SK-N-DZ (cell line): ENCODE data around the gene SERGEF.

Source experiments
- DNase-seq: peaks from one replicate; pipeline ENCODE4 v3.0.0-alpha.2; 2015; ENCODE audit warnings: low spot score

Gene SERGEF

DNA sequence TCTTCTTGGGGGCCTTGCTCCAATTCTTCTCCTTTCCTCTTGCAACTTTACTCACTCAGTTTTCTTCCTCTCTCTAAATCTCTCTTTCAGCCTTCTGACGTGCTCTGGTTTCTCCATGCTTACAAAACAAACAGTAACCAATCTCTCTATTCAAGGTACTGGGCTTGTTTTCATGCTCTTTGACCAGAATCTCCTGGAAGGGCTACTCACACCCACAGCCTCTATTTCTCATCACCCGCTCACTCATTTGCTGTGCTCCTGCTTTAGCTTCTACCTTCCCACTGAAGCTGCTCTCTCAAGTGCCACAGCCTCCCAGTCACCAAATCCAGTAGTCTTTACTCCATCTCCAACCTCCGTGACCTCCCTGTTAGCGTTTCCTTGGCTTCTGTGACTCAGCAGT lies 60.4 kb downstream of the SERGEF start:
- no peak for DNase-seq

DNA sequence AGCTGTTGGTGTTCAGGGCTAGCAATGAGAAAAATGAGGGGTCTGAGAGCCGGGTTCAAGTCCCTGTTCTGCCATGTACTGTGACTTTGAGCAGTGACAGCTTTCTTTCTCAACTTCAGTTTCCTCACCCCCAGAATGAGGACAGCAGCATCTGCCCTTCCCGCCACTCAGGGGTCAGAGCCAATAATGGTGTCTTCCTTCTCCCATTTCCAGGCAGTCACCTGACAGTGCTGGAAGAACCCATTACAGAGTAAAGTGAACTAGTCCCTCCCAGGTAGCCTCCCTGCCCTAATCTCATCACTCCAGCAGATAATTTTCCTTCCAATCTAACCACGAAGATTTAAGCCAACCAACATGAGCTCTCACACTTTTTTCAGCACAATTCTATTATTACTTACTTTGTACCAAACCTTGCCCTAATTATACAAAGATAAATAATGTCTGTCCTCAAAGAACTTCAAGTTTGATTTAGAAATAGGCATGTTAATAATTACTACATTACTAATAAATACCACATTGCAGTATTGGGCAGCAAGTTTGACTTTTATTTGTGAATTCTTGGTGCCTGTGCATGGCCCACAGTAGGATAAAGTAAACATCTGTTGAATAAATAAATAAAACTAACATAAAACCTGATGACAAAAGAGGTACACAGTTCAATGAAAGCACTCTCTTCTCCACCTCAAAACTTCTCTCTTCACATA lies 61.0 kb downstream of the SERGEF start:
- DNase-seq, result no peak

DNA sequence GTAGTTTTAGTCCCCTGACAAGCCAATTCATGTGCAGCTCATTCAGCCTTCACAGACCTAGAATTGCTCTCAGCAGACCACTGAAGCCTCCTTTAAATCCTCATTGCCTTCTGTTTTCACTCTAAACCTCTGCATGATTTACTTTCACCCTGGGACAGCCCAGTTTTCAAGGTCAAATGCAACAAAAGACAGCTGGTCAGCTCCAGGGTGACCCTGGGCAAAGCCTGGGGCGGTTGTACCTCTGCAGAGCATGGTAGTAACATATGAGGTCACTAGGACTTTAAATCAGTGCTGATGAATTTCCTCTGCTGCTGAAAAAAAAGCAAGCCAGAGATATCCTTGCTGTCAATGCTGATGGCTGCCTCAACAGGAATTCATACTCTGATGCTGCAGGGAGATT lies 62.2 kb downstream of the SERGEF start:
- DNase-seq, result no peak

DNA sequence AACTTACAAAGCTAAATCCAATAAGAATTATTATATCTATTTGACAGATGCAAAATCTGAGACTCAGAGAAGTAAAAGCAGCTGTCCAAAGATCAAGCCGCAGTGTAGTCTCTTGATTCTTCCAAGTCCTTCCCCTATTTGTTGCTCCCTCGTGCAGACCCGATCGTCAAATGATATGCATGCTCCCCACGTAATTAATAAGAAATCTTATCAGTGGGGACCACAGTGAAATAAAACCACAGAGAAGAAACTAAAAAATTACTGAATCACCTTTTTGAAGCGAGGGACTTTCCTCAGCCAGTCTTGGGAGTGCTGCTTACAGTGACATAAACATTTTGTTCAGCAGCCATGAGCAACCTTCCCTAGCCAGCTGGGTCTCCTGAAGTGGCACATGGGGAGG lies 64.6 kb downstream of the SERGEF start:
- no peak for DNase-seq

DNA sequence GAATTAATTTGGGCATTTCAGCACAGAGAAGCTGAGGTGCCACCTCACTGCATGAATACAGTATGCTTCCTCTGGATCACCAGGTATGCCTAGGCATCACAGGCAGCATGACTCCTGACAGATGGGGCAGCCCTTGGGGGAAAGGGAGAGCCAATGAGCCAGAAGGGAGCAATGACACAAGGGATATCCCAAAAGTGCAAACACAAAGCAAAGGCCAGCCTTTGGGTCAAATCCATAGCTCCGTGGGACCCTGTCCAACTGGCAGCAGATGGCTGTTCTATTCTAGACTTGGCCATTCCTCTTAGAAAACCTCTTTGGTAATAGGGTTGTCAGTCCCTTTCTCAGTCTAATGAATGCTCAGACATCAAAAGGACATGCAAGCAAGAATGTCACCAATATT lies 73.3 kb downstream of the SERGEF start:
- DNase-seq, result no peak

DNA sequence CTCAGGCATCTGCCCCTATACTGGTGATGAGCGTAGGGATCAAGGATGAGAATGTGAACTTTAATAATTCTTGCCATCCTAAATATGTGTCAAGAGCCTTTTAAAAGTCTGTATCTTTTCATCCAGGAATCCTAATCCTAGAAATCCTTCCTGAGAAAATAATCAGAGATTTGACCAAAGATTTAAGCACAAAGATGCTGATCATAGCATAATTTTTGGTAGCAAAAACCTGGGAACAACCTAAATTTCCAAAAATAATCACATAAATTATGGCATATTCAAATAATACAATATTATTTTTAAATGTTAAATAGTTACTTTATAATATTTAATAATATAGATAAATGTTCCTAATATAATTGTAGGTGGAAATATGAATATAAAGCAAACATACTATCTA lies 76.1 kb downstream of the SERGEF start:
- DNase-seq, result no peak

DNA sequence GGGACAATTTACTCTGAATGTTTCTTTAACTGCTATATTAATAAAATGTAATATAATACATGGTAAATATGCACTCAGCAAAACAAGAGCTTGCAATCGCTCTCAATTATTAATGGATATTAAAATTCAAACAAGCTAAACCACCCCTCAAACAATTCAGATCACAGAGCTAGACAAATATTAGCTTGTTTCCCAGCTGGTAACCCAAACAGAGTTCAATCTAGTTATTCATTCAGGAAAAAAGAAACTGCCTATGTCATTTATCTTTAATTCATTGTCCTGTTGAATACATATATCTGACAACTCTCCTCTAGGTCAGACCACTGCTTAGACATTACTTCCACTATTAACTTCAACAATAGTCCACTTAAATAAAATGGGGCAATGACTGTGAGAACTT lies 78.7 kb downstream of the SERGEF start:
- DNase-seq, result no peak

DNA sequence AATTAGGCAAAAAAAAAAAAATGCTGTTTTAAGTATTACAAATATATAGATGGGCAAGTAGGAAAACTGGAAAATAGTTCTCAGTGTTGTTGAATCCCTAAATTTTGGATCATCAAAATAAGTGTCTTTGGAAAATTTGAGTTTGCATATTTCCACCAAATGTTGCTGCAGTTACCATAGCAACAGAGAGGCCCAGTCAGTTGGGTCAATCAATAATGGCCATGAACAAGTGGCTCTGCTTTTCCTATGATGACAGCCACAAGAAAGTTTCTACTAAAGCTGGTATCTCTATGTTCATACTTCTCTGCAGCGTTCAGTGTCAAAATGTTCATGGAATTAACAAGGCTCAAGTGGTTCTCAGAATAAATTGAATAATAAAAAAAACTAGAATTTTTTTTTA lies 79.1 kb downstream of the SERGEF start:
- no peak for DNase-seq

DNA sequence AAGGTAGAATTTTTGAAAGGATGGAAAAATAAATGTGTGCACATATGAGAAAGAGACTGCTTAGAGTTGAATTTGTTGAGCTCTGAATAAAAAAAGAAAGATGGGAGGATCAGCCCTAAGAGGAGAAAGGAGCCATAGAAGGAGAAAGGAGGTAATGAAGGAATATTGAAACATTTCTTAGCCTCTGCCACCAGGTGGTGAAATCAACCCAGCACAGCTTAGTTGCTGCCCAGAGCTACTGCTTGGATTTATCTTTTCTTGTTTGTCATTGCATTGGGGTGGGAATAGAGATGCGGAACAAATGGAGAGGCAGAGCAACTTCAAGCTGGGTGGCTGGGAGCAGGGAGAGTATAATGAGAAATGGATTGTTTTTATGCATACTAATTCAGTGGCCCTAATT lies 80.4 kb downstream of the SERGEF start:
- no peak for DNase-seq

DNA sequence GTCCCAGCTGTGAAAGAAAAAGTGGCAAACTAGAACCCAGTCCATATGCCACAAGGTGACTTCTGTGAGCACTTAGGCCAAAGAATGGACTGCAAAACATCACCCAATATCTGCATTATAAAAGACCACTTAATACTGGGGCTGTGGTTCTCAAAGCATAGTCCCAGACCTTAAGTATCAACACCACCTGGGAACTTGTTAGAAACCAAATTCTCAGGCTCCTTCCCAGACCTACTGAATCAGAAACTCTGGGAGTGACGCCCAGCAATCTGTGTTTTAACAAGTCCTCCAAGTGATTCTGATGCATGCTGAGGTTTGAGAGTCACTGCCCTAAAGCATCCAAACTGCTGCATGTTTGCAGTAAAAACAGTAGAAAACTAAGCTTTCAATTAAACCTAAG lies 81.3 kb downstream of the SERGEF start:
- no peak for DNase-seq

DNA sequence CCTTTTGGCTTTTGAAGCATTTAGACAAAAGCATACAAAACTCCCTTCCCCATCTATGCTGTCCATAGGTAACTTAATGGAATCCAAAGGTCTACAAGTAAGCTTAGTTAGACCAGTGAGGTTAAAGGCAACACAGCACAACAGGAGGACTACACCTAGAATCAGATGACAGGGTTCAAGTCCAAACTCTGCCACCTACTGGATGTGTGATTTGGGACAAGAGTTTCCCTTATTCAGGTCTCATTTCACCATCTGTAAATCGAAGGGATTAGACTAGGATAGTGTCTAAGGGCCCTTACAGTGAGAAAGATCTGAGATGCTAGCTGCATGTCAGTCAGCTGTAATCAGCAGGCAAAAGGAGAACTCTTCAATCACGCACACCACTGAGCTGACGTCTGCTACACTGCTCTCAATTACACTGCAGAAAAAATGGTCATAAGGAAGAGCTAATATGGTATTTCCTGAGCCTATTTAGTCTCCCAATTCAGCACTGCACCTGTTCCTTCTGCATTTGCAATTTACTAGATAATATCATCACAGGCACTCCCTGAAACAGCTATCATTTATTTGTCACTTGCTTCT lies 82.2 kb downstream of the SERGEF start:
- no peak for DNase-seq

DNA sequence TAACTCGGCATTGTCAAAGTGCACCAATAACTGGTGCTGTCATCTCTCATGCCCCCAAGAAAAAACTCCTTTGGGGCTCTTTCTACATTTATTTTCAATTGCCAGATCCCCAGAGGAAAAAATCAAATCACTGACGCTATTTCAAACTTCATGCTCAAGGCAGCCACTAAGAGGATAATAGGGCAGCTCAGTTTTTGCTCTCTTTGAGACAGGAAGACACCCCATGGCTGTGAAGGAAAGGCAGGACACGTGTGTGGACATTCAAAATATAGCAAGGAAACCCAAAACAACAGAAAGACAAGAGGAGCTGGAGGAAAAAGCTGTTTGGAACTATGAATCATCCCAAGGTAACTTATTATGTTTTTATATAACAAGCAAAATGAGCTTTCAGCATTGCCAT lies 83.7 kb downstream of the SERGEF start:
- DNase-seq, result no peak

DNA sequence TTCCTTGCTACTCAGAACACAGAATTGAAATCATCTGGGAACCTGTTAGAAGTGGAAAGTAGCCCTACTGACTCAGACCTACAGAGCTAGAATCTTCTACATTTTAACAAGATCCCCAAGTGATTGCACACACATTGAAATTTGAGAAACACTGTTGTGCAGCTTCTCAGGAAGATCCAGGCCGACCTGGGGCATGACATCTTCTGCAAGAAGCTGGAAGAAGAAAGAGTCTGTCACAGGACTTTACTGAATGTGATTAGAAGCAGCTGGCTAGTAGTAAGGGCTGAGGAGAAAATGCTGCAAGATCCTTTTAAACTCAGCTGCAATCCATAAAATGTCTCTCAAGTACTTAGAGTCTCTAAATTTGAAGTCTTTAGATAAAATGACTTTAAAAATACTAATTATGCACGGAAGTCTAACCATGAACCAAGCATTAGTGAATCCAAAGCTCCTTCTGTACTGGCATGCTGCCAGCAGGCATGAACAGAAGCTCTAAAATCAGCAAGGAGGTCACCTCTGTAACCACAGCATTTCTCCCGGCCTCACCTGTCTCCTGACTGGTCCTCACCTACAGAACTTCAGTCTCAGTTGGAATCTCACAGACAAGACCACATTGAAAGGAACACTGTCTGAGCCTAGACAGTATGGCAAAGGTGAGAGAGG lies 85.0 kb downstream of the SERGEF start:
- no peak for DNase-seq

DNA sequence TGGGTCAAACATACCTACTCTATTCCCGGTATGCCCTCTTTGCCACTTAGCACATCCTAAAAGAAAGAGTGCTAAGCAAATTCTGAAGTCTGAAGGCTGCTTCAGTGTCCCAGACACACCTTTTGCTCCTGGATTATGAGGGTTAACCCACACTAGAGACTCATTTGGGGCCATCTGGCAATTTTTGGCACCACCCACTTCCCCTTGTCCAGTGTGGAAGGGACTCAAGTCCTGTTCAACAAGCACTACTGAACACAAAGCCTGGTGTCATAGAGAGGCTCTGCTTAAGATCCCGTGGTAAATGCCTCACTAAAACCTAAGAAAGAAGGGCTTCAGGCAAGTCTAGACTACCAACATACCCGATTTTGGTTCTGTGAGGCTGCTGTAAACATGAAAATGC lies 85.8 kb downstream of the SERGEF start:
- no peak for DNase-seq

DNA sequence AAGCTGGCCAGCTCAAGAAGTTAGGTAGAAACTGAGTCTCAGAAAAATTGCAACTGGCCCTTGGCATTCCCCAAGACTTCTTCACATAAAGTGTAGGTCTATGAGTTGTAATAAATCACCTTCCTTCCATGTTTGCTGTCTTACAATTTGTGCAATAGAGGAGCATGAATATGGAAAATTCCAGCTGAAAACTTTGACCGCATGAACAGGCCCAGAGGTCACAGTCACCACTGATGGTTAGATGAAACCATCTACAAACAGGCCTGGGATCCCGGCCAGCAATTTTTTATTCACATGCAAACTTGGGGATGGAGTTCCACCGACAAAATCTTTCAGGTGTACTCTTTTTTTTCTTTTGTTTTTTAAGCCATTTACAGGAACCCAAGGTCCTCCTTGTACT lies 88.1 kb downstream of the SERGEF start:
- no peak for DNase-seq

DNA sequence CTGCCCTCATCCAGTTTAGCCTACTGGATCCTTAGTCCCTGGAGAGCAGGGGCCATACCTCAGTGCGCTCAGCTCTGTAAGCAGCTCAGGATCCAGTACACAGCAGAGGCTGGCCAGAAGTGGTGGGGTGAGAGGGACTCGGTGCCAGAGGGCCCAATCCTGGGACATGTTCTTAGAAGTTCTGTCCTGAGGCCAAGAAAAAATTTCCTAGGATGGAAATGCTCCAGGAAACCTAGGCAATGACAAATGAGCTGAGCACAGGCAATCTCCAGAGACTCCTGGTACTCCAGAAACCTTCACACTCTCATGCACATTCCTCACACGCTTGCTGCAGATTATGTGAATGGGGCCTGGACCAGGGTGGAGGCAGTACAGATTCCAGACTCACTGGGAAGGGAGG lies 89.6 kb downstream of the SERGEF start:
- no peak for DNase-seq

DNA sequence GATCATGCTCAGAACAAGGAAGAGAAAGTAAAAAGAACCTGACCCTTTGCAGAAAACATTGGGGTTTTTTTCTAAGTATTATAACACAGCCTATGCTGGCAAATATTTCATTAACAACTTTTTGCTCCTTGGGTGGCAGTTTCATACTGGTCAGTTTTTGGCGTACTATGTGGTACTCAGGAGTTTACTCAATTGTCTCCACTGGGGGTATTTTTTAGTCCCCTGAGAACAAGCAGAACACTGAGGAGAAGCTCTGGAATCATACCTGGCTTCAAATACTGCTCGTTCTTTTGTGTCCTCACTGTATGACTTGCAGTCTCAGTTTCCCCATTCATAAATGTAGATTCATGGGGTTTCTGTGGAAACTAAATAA lies 90.4 kb downstream of the SERGEF start:
- no peak for DNase-seq

DNA sequence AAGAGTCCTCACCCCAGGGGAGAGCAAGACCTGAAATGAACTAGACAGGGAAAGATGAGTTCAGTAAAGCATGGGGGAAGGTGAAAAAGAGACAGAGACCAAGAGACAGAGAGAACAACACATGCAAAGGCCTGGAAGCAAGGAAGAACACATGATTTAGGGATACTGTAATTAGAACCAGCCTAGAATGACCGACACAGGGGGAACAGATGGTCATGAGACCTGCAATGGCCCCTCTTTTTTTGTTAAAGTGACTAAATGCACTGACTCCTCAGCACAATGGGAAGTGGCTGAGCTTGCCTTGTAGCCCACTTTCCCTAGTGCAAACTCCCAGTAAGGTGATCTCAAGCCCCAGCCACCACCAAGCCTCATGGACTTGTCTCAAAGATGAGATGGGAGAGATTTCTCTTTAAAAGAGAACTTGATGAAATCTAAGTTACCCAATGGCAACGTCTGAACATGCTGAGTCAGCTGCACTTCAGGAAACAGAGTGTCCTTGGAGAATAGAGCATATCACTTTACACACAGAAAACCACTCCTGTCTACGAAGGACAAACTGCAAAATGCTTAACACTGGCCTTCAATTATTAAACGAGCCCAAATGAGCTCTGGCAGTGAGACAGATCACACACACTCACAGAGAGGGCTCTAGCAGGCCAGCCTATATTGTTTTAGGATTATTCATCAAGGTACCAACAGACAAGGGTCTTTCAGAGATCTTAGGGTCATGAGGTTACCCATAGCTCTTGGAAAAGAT lies 91.0 kb downstream of the SERGEF start:
- no peak for DNase-seq

DNA sequence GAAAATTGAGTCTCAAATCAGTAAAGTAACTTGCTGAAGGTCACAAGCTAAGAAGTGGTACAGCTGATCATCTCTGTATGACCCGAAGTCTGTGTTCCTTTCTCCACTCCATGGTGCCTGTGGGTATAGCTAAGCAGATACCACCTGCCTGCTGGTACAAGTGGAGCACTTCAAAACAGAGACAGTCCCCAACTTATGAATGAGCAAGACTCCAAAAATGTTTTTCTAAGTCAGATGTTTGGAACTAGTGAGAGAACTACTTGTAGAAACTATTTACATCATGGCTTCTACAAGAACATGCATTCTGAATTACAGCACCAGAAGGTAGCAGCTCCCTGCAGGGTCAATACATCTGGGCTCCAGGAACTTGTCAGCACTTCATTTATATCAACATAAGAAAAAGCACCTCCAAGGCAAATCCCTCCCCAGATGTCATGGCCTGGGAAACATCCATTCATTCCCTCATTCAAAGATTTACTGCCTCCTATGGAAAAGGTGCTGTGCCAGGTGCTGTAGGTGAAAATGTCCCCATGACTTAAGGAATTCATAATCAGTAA lies 94.7 kb downstream of the SERGEF start:
- no peak for DNase-seq

DNA sequence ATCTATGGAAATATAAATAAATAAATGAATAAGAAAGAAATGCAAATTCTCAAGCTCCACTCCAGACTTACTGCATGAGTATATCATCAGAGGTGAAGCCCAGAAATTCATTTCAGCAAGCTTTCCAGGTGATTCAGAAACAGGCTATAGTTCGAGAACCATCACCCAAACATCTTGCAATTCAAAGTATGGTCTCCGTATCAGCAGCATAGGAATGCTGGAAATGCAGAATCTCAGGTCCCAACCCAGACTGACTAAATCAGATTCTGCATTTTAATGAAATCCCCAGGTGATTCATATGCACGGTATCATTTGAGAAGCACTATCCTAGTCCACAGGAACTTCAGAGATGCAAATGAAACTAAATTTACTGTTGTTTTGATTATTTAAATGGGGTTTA lies 95.3 kb downstream of the SERGEF start:
- no peak for DNase-seq

DNA sequence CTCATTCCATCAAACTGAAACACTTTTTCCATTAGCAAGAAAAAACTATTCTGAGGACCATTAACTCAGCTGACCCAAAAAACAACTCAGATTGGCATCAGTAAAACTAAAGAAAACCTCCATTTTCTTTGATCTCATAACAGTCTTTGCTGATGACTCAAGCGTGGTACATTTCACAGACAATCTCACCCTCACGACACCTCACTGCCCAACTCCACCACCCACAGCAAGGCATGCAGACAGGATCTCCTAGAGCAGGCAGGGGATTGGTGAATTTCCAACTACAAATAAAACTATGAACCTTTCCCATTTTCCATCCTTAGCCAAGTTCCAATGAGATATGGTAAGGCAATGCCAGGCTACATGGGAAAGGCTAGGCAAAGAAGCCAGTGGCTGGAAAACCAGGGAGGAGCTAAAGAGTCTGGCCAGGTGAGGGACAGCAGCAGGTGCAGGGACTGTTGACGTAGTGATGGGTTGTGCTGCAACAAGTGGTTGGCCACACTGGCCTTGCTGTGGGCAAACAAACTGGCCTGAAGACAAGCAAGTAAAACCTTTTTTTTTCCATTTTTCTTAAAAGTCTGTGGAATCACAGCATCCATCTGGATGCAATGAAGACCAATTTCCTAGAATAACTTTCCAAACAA lies 97.2 kb downstream of the SERGEF start:
- DNase-seq, result no peak

DNA sequence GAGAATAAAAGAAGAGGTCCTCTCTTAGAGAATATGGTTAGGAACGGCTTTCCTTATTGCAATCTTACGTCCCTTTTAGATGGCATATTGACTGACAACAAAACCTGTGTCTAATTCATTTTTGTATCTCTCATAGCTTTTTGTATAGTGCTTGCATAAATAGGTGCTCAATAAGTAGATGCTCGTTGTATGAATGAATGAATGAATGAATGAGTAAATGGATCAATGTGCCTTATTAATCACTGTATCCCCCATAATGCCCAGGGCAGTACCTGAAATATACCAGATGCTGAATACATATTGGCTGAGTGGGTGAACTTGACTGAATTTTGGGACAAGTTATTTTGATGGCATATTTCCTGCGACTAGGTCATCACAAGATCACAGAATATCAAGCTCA lies 97.9 kb downstream of the SERGEF start:
- DNase-seq, result no peak
